Measurements from ENCODE around the gene TDRD9.
"Not testable (repeated sequence)": the region's sequence is repeated elsewhere in the genome, so short reads cannot be mapped to it uniquely, and the experiment has no call there.

The TDRD9 gene

GRCh38 chr14:103894034-103894722, 34.1 kb upstream of the TDRD9 start:
- no peak for DNase-seq

GRCh38 chr14:103894723-103895059, 33.6 kb upstream of the TDRD9 start:
- no peak for DNase-seq

GRCh38 chr14:103896578-103896977, 31.7 kb upstream of the TDRD9 start:
- no peak for DNase-seq

DNA sequence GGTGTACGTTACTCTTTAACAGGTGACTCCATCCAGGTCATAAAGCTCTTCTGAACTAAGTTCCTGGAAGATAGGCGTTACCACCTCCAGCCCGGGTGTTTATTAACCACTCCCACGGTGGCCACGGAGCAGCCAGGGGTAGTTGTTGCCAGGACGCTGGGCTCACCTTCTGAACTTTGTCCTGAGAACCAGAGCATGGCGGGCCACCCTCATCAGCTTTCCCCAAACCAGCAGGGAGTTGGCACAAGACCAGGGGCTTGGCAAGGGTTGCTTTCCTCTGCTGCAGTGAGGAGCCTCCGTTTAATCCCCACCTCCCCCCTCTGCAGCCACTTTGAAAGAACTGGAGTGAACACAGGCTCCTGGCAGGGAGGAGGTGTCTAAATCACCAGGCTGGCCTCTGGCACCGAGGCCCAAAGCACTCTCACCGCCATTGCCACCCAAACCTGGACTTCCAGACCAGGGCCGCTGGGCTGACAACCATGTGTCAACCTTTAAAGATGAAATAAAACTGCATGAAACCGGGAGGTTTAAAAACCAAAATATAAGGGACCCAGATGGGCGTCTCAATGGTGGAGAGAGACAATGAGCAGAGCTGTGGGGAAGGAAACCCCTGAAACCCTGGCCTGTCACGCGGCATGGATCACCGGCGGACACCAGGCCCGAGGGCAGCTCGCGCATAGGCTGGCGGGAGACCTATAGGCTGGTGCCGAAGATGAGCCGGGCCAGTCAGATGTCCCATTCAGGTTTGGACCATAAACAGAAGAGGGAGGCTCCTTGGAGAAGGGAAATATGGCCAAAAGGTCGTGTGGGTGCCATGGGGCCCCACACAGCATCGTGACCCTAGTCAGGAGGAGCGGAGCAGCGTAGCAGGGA, 30.9 kb upstream of the TDRD9 start:
- no peak for DNase-seq

- DNase-seq: no peak
Measured at GRCh38 chr14:103898204-103898603, 30.1 kb upstream of the TDRD9 start.

GRCh38 chr14:103898711-103899110, 29.5 kb upstream of the TDRD9 start:
- no peak for DNase-seq

- no peak for DNase-seq
Measured at GRCh38 chr14:103899316-103899715, 28.9 kb upstream of the TDRD9 start.

DNA sequence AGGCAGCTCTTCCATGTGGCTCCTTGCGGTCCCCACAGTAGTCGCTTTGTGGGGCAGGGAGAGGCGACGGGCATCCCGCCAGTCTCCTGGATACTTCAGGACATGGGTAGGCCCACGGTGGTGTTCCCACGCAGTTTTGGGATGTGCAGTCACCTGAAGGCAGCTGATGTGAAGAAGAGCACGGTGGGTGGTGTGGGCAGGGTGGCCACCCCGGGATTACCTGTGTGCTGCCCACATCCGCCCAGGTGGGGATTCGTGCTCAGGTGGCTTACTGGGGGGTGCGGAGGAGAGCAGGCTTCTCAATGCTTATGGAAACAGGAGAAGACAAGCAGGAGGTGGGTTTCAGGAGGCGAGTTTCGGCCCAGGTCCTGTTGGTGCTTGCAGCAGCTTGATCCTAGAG, 28.4 kb upstream of the TDRD9 start:
- DNase-seq: no peak

- no peak for DNase-seq
Measured at GRCh38 chr14:103904493-103905107, 23.7 kb upstream of the TDRD9 start.

- DNase-seq: no peak
Measured at GRCh38 chr14:103905842-103906456, 22.3 kb upstream of the TDRD9 start.

DNA sequence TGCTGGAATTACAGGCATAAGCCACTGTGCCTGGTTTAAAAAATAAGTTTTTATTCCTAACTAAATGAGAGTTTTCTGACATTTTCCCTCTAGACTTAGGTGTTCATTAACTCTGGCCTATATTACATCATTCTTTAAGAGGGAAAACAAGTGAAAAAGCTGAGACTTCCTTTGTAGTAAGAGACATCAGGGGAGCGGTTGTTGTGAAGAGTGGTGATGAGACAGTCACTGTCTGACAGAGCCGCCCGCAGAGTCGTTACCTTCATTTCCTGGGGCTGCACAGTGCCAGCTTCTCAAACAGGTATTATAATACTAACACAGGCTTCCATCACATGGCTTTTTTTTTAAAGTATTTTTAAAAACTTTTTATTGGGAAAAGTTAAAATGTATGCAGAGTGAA, 19.7 kb upstream of the TDRD9 start:
- no peak for DNase-seq

- DNase-seq: no peak
Measured at GRCh38 chr14:103909531-103910261, 18.6 kb upstream of the TDRD9 start.

- no peak for DNase-seq
Measured at GRCh38 chr14:103910262-103910935, 17.9 kb upstream of the TDRD9 start.

DNA sequence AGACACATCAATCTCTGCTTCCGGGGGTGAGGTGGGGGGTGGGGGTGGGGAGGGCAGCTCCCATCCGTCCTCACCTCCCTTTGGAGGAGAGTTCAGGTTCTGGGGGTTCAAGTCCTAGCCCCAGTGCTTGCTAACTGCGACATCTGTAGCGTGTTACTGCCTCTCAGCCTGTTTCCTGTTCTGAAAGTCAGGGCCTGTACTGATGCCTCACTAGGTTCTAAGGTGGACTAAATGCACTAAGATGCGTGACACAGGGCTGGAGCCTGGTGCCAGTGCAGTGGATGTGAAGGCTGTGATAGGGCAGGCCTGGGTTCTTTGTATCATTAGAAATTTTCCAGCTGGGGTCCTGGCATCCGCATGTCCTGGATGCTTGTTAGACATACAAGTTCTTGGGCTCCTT, 17.3 kb upstream of the TDRD9 start:
- no peak for DNase-seq

GRCh38 chr14:103915616-103916015, 12.6 kb upstream of the TDRD9 start:
- DNase-seq: no peak

DNA sequence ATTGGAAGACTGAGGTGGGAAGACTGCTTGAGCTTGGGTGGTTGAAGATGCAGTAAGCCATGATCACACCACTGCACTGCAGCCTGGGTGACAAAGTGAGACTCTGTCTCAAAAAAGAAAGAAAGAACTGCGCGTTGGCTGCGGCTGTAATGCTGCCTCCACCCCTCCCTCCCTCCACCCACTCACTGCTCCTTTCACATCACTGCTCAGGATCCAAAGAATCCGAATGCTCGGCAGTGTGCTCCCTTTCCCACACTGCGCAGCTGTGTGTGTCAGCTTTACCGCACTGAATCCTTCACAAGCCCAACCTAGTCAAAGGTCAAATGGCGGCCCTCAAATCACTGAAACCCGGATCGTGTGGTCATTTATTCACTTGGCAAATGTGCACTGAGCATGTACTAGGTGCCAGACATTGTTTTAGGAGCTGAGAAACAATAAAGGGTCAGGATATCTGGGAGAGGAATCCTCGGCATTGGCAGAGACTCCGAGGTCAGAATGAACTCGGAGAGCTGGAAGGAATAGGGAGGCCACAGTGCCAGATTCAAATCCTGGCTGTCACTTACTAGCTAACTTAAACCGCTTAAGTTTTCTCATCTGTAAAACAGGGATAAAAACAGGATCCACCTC, 11.5 kb upstream of the TDRD9 start:
- DNase-seq: no peak

GRCh38 chr14:103920981-103921854, 7.0 kb upstream of the TDRD9 start:
- DNase-seq: peak; percentile 96

DNA sequence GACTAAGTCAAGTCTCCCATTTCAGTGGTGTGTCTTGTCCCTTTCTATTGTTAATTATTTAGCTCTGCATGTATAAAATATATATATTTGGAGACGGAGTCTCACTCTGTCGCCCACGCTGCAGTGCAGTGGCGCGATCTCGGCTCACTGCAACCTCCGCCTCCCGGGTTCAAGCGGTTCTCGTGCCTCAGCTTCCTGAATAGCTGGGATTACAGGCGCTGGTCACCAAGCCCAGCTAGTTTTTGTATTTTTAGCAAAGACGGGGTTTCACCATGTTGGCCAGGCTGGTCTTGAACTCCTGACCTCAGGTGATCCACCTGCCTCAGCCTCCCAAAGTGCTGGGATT, 6.4 kb upstream of the TDRD9 start:
- DNase-seq: not testable (repeated sequence)

GRCh38 chr14:103923863-103924262, 4.4 kb upstream of the TDRD9 start:
- DNase-seq: no peak

GRCh38 chr14:103925316-103925715, 2.9 kb upstream of the TDRD9 start:
- no peak for DNase-seq

DNA sequence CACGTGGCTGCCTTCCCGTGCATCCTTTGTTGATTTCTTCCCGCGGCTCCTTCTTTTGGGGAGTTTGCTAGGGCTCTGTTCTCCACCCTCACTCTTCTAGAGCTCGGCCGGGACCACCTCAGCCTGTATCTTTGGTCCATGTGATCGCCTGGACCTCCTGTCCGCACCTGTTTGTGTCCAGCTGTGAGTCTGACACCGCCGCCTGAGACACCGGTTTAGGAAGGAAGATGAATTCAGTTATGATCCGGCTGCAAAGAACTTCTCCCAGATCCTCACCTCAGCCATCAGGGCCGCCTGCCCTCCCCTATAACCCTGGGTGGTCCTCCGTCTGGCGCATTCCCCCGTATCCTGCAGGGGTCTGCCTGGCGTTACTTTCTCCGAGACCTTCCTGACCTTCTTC, 690 bp upstream of the TDRD9 start:
- no peak for DNase-seq
